GM19099 (cell line): Measurements from ENCODE around the gene GCSAML.

ENCODE experiments used
- POLR2A ChIP-seq: IDR thresholded peaks from 3 replicates; pipeline ENCODE4 v1.6.1; 2011; ENCODE audit warnings: low read depth; ENCODE audit not compliant: insufficient read length; ENCODE audit errors: extremely low read depth

GCSAML gene

GRCh38 chr1:247548769-247549182 is at the start of gene GCSAML:
Gene GCSAML, plus strand, starts transcription at chr1:247549134. Its CDS starts 58 bp downstream, at chr1:247549192.
- no peak for TF ChIP-seq POLR2A

GRCh38 chr1:247500865-247501264 is 48.1 kb upstream of the GCSAML start:
- no peak for TF ChIP-seq POLR2A

- TF ChIP-seq POLR2A, result no peak
Measured at GRCh38 chr1:247506831-247507230, 42.1 kb upstream of the GCSAML start.

GRCh38 chr1:247517795-247518612 is 30.9 kb upstream of the GCSAML start:
- no peak for TF ChIP-seq POLR2A

DNA sequence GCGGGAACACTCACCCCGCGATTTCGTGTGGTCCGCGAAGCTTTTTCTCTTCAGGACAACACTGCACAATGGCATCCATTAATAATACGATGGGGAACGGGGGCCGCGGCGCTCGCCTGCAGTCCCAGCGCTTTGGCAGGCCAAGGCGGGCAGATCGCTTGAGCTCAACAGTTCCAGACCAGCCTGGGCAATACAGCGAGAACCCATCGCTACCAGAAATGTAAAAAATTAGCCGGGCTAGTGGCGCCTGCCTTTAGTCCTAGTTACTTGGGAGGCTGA is 30.4 kb upstream of the GCSAML start:
- TF ChIP-seq POLR2A, result no peak

GRCh38 chr1:247528812-247529474 is 20.0 kb upstream of the GCSAML start:
- TF ChIP-seq POLR2A, result no peak

DNA sequence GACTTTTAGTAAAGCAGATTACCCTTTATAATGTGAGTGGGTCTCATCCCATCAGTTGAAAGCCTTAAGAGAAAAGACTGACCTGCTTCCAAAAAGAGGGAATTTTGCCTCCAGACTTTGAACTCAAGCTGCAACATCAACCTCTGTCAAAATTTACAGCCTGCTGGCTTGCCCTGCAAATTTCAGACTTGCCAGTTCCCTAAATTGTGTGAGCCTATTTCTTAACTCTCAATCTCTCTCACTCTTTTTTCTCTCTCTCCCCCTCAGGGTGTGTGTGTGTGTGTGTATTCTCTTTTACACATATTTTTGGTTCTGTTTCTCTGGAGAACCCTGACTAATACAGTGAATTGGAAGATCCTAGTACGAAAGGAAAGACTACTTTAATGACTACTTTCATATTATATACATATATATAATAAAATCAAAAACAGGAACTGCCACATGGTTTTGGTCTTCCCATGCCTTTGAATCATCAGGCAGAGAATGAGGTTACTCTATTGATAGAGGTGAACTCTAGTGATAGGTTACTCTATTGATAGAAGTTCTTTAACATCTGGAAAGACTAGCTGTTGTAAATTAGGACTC is 19.1 kb upstream of the GCSAML start:
- no peak for TF ChIP-seq POLR2A

GRCh38 chr1:247530785-247531184 is 18.1 kb upstream of the GCSAML start:
- TF ChIP-seq POLR2A, result no peak

DNA sequence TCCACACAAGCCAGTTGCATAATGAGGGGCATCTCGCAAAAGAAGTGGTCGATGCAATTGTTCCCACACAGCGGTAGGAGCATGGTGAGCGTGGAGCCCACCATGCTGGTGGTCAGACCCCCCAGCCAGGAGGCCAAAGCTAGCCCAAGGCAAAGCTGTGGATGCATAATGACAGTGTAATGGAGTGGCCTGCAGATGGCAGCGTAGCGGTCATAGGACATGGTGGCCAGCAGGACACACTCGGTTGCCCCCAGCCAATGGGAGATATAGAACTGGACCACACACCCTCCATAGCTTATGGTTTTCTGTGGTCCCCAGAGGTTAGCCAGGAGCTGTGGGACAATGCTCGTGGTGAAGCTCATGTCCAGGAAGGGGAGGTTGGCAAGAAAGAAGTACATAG is 17.0 kb upstream of the GCSAML start:
- no peak for TF ChIP-seq POLR2A

- TF ChIP-seq POLR2A, result no peak
Measured at GRCh38 chr1:247535402-247535801, 13.5 kb upstream of the GCSAML start.

GRCh38 chr1:247536340-247536739 is 12.6 kb upstream of the GCSAML start, which contains the start of gene OR2C3:
Gene OR2C3, minus strand, starts transcription at chr1:247536440. Its CDS starts 3,929 bp downstream, at chr1:247532511.
- TF ChIP-seq POLR2A, result no peak

DNA sequence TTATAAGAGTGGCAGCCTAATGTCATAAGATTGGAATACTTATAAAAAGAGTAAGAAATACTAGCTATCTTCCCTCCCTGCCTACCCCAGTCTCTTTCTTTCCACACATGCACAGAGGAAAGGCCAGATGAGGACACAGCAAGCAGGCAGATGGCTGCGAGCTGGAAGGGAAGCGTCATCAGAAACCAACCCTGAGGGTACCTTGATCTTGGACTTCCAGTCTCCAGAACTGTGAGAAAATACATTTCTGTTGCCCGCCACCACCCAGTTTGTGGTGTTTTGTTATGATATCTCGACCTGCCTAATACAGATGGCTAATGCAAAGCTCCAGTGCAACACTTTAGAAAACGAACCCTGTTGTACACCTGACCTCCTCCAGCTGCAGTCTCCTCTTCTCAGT is 10.4 kb upstream of the GCSAML start:
- TF ChIP-seq POLR2A, result no peak

GRCh38 chr1:247539215-247539614 is 9.7 kb upstream of the GCSAML start:
- TF ChIP-seq POLR2A, result no peak

GRCh38 chr1:247540581-247540980 is 8.4 kb upstream of the GCSAML start:
- TF ChIP-seq POLR2A, result no peak

- no peak for TF ChIP-seq POLR2A
Measured at GRCh38 chr1:247542811-247543210, 6.1 kb upstream of the GCSAML start.

DNA sequence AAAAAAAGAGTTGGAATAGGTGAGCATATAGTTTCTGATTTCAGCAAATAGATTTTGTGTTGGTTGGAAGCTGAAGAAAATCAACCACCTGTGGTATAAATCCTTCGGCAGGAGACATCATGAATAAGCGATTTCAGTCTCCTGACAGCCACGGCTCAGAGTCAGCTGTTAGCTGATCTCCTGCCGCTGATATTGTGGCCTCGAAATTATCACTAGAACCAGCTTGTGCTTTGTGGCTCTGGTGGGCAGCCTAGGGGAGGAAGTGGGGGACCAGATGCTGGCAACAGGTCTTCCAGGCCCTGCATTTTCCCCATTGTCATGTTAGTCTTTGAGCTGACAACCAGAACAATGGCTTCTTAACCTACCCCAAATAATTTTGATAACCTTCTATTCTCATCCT is 842 bp upstream of the GCSAML start:
- no peak for TF ChIP-seq POLR2A
